GM21360 (cell line): ENCODE data around the gene ST6GALNAC3.

Source experiments
- ATAC-seq: cut with Tn5 transposase; IDR thresholded peaks from one replicate; pipeline ENCODE4 v1.9.1; 2021; ENCODE audit warnings: mild to moderate bottlenecking, moderate library complexity; ENCODE audit not compliant: unreplicated experiment

The ST6GALNAC3 gene

DNA sequence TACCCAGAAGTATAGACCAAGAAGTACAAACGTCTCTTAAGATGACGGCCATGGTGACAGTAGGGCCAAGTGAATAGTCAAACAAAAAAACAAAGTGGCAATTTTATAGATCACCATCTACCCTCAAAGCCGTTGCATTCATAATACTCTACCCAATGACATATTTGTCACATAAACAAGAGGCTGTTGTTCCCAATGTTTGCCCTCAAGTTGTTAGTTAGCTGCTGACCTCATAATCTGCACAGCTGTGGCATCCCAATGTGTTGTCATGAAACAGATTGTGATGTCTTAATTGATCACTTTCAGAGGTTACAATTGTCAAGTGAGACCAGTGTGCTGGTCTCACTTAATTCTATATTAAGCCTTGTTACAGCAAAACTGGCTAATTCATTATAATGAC, 333.8 kb downstream of the ST6GALNAC3 start:
- no peak for ATAC-seq

DNA sequence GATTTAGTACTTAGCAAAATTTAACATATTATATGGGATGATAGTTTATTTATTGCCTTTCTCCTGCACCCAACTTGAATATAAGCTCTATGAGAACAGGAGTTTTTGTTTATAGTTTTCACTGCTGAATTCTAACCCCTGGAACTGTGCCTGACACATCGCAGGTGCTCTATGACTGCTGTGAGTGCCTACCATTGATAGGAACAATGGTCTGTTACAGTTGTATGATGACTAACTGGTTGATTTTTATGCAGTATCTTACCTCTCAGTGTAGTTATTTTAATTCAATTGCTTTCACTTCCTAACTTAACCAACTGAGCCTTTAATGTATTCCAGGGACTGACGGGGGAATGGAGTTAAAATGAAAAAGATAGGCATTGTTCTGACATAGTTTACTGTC, 336.0 kb downstream of the ST6GALNAC3 start:
- no peak for ATAC-seq

- no peak for ATAC-seq
Observed at GRCh38 chr1:76418531-76418930, 344.0 kb downstream of the ST6GALNAC3 start.

DNA sequence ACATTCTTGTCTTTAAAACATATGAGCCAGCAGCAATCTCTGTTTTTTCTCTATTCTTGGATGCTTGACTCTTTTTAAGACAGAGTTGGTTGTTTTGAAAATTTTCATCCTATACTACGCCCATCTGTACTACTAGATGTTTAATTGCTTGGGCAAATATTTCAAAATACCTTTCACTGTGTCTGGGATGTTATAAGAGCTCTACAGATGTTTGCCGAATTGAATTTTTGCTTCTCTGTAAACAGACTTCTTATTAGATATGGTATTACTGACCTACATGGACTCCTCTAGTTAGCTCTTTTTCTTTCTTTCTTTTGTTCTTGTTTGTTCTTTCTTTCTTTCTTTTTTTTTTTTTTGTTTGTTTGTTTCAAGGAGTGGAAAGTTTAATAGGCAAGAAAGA, 345.1 kb downstream of the ST6GALNAC3 start:
- no peak for ATAC-seq

- ATAC-seq: peak; percentile 88
Observed at GRCh38 chr1:76425201-76426145, 350.9 kb downstream of the ST6GALNAC3 start.

GRCh38 chr1:76426606-76427005, 352.1 kb downstream of the ST6GALNAC3 start:
- no peak for ATAC-seq

- ATAC-seq: no peak
Observed at GRCh38 chr1:76428028-76428427, 353.5 kb downstream of the ST6GALNAC3 start.

- ATAC-seq: no peak
Observed at GRCh38 chr1:76430531-76430930, 356.0 kb downstream of the ST6GALNAC3 start.

DNA sequence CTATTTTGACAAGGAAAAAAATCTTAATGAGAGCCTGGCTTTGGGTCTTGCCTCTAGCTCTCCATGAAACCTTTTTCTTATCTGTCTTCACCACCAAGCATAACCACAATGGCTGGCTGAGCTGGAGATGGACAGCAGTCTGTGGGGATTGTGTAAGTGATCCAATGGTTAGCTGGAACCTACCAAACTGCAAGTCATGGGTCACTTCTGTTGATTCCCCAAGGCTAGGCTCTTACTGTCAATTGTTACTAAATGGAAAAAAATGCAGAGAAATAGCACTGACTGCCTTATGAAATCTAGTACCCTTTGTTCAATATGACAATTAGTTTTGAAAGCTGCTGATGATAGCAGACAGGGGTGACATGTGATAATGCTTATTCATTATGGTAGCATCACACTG, 359.0 kb downstream of the ST6GALNAC3 start:
- no peak for ATAC-seq

DNA sequence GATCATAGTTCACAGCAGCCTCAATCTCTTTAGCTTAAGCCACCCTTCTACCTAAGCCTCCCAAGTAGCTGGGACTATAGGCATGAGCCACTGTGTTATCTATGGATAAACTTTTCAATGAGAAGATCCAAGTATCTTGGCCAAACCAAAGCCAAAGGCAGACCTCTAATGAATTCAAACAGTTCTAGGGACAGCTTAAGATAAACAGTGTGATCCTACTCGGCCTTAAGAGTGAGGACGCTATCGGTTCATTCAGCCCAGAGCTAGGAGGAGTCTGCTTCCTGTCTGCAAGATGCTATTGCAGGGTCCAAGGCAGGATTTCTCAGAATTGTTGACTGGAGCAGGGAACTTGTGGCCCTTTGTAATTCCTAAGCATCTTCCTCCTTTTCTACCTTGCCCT, 368.7 kb downstream of the ST6GALNAC3 start:
- no peak for ATAC-seq

- ATAC-seq: no peak
Observed at GRCh38 chr1:76444773-76445172, 370.2 kb downstream of the ST6GALNAC3 start.

DNA sequence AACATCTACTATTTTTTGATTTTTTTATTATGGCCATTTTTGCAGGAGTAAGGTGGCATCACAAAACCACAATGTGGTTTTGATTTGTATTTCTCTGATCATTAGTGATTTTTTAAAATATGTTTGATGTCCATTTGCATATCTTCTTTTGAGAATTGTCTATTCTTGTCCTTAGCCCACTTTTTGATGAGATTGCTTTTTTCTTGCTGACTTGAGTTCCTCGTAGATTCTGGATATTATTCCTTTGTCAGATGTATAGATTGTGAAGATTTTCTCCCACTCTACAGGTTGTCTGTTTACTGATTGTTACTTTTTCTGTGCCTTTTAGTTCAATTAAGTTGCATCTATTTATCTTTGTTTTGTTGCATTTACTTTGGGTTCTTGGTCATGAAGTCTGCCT, 375.7 kb downstream of the ST6GALNAC3 start:
- no peak for ATAC-seq

DNA sequence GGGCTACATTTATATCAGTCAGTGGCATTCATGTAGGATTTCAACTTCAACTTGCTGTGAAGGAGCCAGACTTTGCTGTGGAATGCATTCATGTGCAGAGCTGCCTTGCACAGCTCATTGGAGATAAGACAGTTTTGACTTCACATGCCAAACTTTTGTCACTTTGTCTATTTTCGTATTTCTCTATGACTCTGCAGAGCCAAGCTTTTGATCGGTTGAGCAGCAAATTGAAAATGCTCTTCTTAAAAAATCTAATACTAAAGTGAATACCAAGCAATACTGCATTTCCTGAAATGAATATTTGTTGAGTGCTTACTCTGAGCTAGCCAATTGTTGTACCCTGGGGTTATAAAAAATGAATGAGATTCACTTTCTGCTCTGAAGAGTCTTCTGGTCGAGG, 388.7 kb downstream of the ST6GALNAC3 start:
- peak; percentile 83 for ATAC-seq

DNA sequence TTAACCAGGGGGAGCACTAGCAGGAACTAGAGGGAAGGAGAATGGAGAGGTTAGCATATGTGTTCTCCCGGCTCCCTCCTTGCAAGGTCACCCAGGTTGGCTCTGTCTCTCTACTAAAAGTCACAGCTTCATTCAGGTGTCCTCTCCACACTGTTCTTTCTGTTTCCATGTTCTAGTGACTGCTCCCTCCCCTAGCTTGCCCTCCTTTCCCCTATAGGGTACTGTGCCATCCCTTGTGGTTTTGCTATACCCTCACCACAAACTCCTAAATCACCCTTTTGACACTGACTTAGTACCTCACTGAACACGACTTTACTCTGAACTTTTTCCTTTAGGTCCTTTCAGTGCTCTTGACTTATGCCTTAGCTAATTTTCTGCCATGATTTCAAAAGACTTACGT, 389.3 kb downstream of the ST6GALNAC3 start:
- peak; percentile 27 for ATAC-seq

DNA sequence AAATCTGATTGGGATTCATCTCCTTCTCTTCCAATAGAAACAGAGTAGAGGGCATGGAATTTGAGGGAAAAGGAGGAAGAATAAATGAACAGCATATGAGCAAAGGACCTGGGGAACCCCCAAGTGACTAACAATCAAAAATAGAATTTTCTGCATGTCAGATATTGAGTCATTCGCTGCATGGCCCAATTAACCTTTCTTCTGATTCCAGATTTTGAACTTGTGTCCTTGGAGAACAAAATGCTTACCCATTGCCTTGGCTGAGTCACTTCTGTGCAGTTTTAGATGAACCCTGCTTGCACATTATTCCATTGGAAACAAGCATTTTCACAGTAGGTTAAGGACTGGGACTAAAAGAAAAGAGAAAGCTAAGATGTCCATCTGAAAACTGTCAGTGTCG, 390.5 kb downstream of the ST6GALNAC3 start:
- no peak for ATAC-seq

GRCh38 chr1:76470166-76470565, 395.6 kb downstream of the ST6GALNAC3 start:
- ATAC-seq: no peak

DNA sequence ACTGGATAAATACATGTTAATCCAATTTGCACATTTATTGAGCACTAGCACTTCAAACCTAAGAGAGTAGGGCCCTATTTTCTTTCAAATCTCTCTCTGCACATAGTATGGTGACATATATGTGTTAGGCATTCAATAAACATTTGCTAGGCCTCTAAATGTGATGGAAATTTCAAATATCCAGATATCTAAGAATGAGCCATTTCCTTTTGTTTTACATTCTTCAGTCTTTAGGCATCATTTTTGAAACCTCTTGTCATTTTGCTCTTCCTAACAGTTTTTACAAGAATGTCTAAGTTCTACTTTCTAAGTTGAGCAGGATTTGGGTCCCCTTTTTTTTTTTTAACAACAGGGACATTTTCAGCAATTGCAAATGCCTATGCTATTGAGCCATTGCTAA, 397.0 kb downstream of the ST6GALNAC3 start:
- ATAC-seq: no peak

GRCh38 chr1:76473591-76473990, 399.0 kb downstream of the ST6GALNAC3 start:
- no peak for ATAC-seq

DNA sequence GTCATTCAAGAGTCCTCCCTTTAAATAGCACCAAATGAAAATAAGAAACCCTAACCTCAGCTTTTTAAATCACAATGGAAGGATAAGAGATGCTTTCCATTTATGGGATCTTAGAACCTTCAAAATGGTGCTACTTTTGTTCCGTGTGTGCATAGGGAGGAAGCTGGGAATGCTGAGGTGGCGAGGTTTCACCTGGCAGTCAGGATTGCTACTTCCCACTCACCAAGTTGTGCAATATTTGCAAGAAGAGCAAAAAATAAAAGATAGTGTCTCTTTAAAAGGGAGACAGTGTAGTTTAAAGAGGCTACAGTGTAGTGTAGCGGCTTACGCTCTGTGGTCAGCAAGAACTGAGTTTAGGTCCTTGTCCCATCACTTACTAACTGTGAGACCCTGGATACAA, 400.4 kb downstream of the ST6GALNAC3 start:
- no peak for ATAC-seq

- no peak for ATAC-seq
Observed at GRCh38 chr1:76477156-76477555, 402.6 kb downstream of the ST6GALNAC3 start.

GRCh38 chr1:76480827-76481226, 406.3 kb downstream of the ST6GALNAC3 start:
- ATAC-seq: no peak

- no peak for ATAC-seq
Observed at GRCh38 chr1:76481672-76482071, 407.1 kb downstream of the ST6GALNAC3 start.

DNA sequence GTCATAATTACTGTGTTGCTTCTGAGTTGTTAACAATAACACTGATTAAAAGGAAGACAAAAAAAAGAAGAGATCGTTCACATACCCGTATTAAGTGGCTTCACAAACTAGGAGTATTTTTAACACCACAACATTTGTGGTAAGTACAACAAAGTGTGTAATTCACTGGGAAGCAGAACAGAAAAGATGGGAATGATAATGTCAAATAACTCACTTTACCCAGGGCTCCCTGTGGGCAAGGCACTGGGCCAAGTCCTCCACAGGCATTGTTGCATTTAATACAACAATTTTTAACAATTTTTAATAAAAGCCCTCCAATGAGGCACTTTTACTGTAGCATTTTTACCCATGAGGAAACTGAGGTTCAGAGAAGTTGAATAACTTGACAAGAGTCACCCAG, 407.7 kb downstream of the ST6GALNAC3 start:
- ATAC-seq: no peak
